Nucleus accumbens (tissue), 56 donors: ENCODE measurements around the gene SFRP2.
A peak's percentile ranks its signal among the peaks of the same experiment; 100 is the strongest.

ENCODE experiments used
- DNase-seq, 56 donors: peaks; one replicate each; lab custom pipeline; 2025; lab: John Stamatoyannopoulos, UW

SFRP2 gene

DNA sequence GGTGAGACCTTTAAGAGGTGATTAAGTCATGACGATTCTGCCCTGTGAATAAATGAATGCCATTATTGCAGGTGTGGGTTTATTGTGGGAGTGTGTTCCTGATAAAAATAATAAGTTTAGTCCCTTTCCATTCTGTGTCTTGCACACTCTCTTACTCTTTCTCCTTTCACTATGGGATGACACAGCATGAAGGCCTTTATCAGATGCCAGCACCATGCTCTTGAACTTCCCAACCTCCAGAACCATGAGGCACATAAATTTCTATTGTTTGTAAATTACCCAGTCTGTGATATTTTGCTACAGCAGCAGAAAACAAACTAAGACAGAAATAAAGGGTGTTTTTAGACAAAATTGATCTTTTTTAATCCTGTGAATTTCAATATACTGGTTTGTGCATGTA, 10.5 kb downstream of the SFRP2 start:
- no peak for DNase-seq

DNA sequence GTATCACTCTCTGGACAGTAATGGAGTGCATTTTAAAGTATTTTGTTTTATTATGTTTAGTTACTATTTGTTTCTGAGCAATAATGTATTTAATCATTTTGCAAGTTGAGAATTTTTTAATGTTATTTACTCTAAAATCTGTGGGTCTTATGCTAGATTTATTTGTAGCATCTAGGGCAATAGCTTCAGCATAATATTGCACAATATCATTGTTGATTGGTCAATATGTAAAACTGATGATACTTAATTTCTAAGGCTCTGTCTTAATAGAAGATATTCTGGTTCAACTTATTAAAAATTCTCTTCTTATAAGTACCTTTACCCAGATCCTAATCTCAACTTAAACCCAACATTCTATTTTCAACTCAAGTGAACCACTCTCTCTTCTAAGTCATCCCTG, 11.5 kb downstream of the SFRP2 start:
- DNase-seq: no peak

DNA sequence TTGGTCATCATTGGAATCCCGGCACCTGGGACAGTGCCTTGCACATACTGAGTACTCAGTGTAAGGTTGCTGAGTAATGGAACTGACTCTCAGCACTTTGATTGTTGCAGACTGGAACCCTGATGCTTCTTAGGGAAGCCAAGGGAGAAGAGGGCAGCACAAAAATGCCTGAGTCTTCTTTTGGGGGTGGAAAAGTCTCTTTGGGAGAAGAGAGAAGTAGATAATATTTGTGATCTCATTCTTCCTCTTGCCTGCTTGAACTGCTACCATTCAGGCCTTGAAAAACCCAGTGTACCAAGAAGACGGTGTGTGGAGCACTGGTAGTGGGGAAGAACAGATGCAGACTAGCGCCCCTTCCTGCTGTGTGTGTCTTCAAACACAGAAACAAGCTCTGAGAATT, 12.3 kb downstream of the SFRP2 start:
- DNase-seq: no peak

DNA sequence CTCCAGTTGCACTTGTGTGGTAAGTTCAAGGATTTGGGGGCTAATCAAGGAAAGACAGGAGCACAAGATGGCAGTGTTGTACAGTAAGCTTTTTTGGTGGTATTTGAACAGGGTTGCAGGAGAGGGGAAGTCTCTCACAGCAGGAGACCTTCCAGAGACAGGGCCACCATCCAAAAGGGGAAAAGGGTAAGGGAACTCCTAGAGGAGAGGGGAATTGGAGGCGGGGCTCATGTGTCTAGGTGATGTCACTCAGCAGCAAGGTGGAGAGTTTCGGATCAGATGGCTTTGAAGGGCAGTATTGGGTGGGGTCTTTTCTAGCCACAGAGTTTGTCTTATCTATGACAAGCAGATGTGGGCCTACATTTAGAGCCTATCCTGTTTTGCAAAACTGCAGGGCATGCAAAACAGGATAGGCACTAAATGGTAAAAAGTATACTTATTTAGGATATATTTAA, 15.6 kb downstream of the SFRP2 start:
- DNase-seq: no peak

DNA sequence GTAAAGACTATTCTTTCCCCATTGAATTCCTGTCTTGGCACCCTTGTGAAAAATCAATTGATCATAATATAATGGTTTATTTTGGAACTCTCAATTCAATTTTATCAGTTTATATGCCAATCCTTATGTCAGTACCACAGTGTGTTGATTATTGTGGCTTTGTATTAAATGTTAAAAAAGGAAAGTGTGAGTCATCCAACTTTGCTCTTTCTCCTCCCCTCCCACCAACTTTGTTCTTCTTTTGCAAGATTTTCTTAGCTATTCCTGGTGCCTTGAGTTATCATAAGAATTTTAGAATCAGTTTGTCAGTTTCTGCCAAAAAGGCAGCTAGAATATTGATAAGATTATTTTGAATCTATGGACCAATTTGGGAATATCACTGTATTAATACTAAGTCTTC, 17.8 kb downstream of the SFRP2 start:
- no peak for DNase-seq

DNA sequence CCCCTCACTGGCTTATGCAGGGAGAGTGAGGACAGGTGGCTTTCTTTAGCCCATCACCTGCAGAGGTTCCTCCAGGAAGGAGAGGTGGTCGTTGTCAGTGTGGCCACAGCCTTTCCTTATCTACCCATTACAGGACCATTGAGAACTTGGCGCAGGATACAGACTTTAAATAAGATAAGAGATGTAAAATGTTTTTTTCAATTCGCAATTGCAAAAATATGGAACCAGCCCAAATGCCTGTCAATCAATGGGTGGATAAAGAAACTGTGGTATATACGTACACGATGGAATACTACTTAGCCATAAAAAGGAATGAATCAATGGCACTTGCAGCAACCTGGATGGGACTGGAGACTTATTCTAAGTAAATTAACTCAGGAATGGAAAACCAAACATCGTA, 22.1 kb downstream of the SFRP2 start:
- DNase-seq: no peak

DNA sequence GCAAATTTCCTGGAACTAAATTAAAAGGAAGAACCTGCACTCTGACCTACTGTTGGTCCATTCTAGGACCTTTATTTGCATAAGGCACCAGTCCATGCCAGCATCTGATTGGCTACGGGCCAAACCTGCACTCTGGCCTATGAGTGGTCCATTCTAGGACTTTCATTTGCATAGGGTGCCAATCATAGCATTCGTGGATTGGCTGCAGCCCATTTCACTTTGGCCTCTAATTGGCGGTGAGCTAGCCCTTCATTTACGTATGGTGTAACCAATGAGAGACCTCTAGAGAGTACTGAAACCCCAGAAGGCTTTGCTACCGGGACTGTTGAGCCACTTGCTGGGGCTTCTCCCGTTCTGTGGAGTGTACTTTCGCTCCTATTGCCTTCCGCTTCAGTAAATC, 23.0 kb downstream of the SFRP2 start:
- DNase-seq: no peak

DNA sequence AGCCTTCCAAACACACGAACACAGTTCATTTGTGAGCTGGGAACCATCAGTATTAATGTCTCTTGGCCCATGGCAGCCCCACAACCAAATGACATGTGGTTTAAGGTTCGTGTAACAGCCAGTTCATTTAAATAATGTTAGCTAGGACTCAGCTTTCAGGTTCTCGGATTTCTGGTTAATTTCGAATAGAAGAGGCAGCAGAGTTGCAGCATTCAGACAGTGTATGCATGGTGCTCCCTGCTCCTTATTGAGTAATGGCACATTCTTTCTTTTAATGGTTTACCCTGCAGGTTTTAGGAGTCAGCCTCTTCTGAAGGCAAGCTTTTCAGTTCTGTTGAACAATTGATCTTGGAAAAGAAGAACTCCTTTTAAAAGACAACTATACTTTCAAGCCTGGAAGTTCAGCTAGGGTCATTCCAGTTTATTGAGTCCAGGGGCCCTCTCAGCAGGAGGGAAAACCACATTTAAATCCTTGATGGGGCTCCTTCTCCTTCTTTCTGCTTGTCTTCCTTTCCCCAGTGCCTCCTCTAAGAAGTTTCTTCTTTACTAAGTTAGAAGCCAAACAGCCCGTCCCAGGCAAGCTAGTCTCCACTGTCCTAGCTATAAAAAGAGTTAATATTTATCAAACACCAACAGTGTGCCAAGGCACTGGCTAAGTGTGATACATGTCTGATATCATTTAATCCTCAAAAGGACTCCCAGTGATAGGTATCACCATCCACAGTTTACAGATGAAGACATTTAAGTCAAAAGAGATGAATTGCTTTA, 24.1 kb downstream of the SFRP2 start:
- no peak for DNase-seq

DNA sequence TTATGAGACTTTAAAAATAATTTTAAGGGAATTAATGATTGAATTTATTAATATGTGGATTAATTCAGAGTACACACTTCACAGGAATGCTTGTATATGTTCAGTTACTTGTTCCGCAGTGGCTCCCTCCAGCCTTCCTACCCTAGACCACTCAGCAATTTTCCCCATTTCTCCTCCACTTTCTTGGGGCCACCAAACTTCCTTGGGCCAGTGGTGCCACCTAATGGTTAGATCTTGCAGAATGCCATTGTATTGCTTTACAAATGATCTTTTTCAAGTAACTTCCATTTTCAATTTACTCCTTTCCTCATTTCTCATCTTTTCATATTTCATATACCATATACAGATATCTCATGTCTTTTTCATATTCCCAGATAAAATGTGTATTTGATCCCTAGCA, 25.5 kb downstream of the SFRP2 start:
- no peak for DNase-seq

DNA sequence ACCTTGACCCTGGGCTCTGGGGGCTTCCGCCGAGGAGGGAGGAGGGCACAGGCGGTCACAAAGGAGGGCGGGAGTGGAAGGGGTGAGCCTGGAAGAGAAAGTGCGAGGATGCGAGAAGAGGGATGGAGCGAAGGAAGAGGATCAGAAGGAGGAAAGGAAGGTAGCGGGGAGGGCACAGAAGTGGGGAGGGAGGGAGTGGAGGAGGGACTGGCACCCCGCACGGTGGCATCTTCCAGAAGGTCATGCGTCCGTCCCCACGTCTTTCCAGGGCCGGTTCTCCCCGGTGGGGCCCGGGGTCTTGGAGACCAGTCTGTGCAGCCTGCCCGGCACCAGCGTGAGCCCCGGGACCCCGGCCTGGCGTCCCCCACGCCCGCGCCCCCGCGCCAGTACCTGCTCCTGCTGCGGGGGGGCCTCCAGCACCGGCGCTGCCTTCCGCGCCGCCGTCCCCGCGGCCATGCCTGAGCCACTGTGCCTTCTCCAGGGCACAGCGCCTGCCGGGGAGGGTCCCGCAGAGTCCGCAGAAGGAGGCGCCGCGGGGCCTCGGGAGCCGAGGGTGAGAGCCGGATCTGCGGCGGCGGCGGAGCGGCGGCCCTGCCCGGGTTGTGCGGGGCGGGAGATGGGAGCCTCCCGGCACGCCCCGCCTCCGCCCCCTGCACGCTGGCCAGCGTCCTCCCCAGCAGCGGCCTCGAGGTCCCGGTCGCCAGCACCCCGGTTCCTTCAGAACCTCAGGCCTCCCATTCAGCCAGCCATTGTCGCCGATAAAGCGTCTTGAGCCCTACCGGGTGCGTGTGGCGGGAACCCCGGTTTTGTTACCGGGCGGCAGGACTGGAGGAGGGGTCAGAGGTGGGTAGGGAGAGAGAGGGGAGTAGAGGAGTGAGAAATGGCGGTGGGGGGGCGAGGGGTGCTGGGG, 29.2 kb downstream of the SFRP2 start, which contains the start of gene RNF175:
TSS of gene RNF175 (minus strand) at position 618 of the 910 bp plus-strand sequence. CDS start at position 456, 162 bp downstream.
- peak in 25 of 56 donors; percentile 10 to 76 (median 35) for DNase-seq

DNA sequence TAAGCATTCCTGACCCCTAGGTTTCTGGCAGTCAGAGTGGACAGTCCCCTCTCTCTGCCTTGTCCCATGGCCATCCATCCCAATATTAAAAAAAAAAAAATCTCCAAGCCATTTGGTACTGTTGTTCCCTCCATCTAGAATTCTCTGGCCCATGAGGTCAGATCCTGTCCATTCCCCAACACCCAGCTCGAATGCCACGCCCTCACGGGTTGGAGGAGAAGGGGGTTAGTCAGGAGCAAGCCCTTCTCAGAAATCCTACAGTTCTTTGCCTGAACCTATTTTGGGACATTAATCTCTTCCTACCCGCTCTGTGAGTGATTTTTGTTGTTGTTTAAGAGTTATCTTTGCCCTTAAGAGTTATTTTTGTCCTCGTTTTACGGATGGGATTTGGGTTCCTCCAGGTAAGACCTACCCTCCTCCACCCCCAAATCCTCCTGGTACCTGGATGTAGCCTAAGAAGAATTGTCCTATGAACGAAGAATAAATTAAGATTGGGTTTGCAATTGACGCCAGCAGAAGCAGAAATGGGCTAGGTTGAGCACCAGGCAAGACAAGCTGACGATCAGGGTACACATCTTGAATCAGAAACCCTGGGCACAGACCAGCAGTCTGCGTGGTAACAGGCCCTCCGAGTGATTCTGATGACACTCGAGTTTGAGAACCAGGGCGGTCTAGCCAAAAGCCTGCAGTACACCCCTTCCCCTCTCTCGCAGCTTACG, 30.0 kb downstream of the SFRP2 start:
- peak in 9 of 56 donors; percentile 24 to 61 (median 44) for DNase-seq

DNA sequence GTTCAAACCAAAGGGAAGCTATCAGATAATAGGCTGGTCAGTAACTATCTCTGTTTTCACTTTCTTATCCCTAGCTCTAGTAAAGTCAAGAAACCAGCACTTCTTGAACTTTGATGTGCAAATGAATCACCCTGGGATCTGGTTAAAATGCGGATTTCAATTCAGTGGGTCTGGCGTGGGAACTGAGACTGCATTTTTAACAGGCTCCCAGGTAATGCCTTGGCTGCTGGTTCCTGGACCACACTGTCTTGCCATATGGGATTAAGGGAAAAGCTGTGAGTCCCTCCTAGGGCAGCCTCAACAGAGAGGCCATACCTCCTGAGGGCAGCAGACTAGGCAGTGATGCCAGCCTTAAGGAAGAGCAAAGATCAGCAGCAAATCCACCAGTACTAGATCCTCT, 30.7 kb downstream of the SFRP2 start:
- no peak for DNase-seq

DNA sequence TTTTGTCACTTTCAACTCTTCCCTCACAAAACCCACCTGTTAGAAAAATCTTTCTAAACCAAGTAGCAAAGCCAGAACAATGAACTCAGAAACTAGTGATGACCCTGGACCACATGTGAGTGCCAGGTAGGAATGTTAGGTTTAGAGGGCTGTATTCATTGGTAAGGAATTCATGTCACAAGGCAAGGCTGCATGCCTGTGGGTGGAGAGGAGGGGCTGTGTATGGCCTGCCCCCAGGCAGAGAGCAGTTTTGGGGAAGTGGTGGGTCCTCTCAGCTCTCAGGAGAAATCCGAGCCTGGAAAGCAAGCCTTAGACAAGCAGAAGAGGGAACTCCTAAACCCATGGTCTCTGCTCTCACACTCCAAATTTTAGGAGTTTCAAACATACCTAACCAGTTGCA, 31.5 kb downstream of the SFRP2 start:
- DNase-seq: no peak

DNA sequence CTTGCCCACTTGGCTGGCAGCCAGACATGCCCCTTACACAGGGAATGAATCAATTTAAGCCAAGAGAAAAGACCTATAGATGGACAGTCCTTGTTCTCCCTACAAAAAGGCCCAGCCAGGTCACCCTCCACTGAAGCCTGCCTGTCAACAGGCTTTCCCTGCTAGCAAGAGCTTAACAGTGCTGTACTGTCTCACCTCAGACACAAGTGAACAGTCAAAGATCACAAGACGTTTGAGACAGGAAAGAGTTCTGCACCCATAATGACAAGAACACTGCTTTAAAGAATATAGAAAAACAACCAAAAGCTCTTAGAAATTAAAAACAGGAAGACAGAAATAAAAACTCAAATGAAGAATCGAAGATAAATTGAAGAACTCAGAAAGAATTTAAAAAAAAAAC, 33.7 kb downstream of the SFRP2 start:
- no peak for DNase-seq

DNA sequence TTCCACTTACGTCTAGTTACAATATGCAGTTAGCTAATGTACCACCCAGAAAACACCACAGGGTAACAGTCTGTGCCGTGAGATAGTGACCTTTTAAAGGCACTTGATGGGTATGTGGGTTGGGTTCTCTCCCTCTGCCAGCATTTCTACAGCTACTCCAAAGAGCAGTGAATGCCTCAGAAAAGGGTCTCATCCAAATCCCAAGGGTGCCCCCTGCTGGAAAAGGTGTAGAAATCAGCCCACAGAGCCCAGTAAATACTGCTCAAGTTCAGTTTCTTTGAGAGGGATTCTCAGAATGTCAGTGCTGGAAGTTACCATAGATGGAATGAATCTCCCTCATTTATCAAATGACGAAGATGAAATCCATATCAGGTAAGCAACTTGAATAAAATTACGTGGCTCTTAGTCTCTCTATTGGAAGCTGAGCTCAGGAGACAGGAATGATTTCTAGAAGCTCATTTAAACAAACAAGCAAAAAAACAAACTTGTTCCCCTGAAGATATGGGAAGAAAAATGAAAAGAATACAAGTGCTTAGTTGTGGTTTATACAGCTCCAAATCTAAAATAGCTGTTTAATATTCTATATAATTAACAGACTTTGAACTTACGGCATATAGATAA, 38.6 kb downstream of the SFRP2 start:
- peak in 49 of 56 donors; percentile 3 to 76 (median 38) for DNase-seq

DNA sequence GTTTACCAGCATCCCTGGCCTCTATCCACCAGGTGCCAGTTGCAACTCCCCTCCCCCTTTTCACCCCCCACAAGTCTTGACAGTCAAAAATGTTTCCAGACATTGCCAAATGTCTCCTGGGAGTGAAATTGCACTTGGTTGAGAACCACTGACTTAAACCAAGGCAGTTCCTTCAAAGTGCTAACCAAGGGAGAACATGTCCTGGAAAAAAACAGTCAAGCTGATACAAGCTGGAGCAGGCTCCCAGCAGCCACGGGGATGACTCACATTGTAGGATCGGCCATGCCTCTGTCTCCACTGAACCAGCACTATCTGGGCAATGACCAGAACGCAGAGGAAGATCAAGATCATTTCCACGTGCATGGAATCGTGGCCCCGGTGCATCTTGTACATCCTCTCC, 40.5 kb downstream of the SFRP2 start:
- DNase-seq: no peak

DNA sequence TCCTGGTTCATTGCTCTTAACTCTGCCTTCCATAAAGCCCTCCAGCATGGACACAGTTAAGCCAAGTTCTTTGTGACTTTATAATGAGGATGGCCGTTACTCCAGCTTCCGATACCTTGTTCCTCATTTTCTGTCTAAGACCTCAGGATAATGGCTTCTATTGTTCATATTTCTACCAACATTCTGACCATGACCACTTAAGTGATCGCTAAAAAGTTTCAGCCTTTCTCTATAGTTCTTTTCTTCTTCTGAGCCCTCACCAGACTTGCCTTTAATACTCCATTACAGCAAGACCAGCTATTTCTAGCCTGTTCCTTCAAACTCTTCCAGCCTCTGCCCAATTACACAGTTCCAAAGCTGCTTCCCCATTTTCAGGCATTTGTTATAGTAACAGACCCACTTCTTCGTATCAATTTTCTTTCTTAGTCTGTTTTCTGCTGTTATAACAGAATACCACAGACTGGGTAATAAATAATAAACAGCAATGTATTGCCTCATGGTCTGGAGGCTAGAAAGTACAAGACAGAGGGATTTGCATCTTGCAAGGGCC, 41.4 kb downstream of the SFRP2 start:
- DNase-seq: no peak

DNA sequence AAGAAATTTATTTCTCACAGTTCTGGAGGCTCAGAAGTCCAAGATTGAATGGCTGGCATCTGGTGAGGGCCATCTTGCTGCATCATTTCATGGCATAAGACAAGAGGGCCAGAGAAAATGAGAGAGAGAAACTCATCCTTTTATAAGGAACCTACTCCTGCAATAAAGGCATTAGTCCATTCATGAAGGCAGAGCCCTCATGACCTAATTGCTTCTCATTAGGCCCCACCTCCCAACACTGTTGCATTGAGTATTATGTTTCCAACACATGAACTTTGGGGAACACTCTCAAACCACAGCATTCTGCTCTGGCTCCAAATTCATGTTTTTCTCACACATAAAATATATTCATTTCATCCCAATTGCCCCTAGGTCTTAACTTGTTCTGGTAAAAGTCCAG, 43.2 kb downstream of the SFRP2 start:
- no peak for DNase-seq

DNA sequence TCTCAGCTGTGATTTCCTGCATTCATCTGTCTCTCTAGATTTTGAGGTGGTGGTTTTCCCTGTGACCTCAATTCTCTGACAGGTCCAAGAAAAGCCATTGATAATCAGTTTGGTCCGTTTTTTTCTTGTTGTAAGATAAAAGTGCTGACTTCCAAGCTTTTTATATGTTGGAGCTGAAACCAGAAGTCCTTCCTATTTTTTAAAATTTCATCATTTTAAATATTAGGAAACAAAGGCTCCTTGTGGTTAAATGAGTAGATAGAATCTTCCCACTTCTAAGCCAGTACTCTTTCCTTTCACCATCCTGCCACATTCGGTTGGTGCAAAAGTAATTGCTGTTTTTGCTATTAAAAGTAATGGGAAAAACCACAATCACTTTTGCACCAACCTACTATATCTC, 47.3 kb downstream of the SFRP2 start:
- no peak for DNase-seq

DNA sequence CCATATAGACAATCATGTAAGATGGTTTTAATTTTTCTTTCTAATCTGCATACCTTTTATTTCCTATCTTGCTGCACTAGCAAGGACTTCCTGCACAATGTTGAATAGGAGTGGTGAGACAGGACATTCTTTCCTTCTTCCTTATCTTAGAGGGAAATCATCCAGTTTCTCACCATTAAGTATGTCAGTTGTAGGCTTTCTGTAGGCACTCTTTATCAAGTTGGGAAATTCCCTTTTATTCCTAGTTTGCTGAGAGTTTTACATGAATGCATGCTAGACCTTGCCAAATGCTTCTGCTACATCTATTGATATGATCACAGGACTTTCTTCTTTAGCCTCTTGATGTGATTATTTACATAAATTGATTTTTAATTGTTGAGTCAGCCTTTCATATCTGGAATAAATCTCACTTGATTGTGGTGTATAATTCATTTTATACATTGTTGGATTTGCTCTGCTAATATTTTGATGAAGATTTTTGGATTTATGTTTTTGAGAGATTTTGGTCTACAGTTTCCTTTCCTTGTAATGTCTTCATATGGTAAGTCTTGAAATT, 52.9 kb downstream of the SFRP2 start:
- DNase-seq: no peak
